Adrenal gland (tissue), 12 donors: Measurements from ENCODE around the gene UBL3. TPM values are rescaled to one million over a fixed set of nuclear protein-coding genes. Genes with fewer than 3 reads are reported as not detected.

Source experiments
- DNase-seq, 7 donors: peaks; one replicate each; pipeline ENCODE4 v3.0.0-alpha.2; 2019 to 2020
- H3K27ac ChIP-seq, 5 donors: fragments of 200-600 bp; sonication (generic) in 4 of 5; 1 replicate in 3 of 5; 2 replicates in 2 of 5; pipeline versions ENCODE4 v1.5.1 to v1.8.0; 2016 to 2020; ENCODE audit warnings: mild to moderate bottlenecking in 1 of 5
- H3K27me3 ChIP-seq: fragments of 200-600 bp; 2 replicates; pipeline ENCODE4 v1.8.0; 2021
- H3K36me3 ChIP-seq, 2 donors: fragments of 200-600 bp; replicated peaks in 1 of 2; 1 replicate in 1 of 2; 2 replicates in 1 of 2; pipeline versions ENCODE4 v1.5.1 to v1.8.0; 2018 to 2022
- H3K4me1 ChIP-seq, 2 donors: fragments of 200-600 bp; replicated peaks in 1 of 2; 1 replicate in 1 of 2; 2 replicates in 1 of 2; pipeline versions ENCODE4 v1.5.1 to v1.8.0; 2018 to 2021
- H3K4me3 ChIP-seq, 4 donors: fragments of 200-600 bp; sonication (generic) in 3 of 4; one replicate each; pipeline ENCODE4 v1.5.1; 2016 to 2018
- H3K9me3 ChIP-seq, 3 donors: fragments of 200-600 bp; sonication (generic) in 1 of 3; replicated peaks in 1 of 3; 1 replicate in 2 of 3; 2 replicates in 1 of 3; pipeline versions ENCODE4 v1.5.1 to v1.8.0; 2016 to 2021
- CTCF ChIP-seq, 6 experiments: fragments of 450-650 bp in 4 of 6; fragments of 200-600 bp in 2 of 6; sonication (generic) in 1 of 6; IDR thresholded peaks; 1 replicate in 5 of 6; 2 replicates in 1 of 6; pipeline versions ENCODE4 v1.5.1 to v1.8.0; 2016 to 2021; ENCODE audit warnings: antibody characterized with exemption in 6 of 6, mild to moderate bottlenecking in 2 of 6, moderate library complexity in 1 of 6
- POLR2A ChIP-seq, 2 donors: fragments of 450-650 bp; IDR thresholded peaks; one replicate each; pipeline ENCODE4 v1.6.1; 2017; ENCODE audit warnings: antibody characterized with exemption in 2 of 2, mild to moderate bottlenecking in 2 of 2, moderate library complexity in 1 of 2
- WGBS, 4 donors: extraction: QIAGEN DNeasy Blood & Tissue Kit in 2 of 4; methylation state at CpG; one replicate each; pipeline versions ENCODE4 v1.1.5 to v1.1.7; 2013 to 2017; 5-methylcytosine and 5-hydroxymethylcytosine counted together
- intact Hi-C, 2 donors: fragments of 100-400 bp; cut with DNase I; formaldehyde crosslinking; loops; one replicate each; pipeline versions ENCODE4 v1.14.1 to v1.15.0; 2022 to 2023
- polyA plus RNA-seq, 3 donors: library from polyadenylated mRNA; stranded (reverse); fragments of 200-250 nt in 2 of 3; fragments of 350-450 nt in 1 of 3; fragmentation: Illumina TruSeq in 1 of 3; extraction: RNeasy Lipid Tissue Mini Kit (QIAGEN cat#74804) in 1 of 3; gene quantifications; one replicate each; pipeline ENCODE4 v1.2.3, GENCODE V29; 2013 to 2014
- total RNA-seq, 9 donors: library from RNA; depleted of rRNA in 4 of 9; stranded (reverse); fragments of >200 nt in 4 of 9; fragments of 120-200 nt in 1 of 9; fragmentation: NEBNext Ultra II Directional in 1 of 9; extraction: Animal tissue kit (Norgen Biotek cat#: 25700) in 1 of 9; gene quantifications; one replicate each; pipeline versions ENCODE4 v1.1.0 to v1.2.4, GENCODE V29; 2013 to 2023
- donor health status: healthy with polysubstance abuse.
- donor health status: Bipolar disorder and iron deficiency.
- donor health status: DM: yes; HTN: yes; CAD: no.
- donor health status: DM: no; HTN: no; CAD: no.
- donor health status: DM: no; HTN: no; CAD: no.
- donor health status: DM: yes; HTN: yes; CAD: no.

Gene UBL3
- total and polyA plus RNA-seq, 12 donors: 7.7 to 41.5 (median 24.3) TPM

- no peak for TF ChIP-seq POLR2A (IDR thresholded peaks at IDR 0.05)
- TF ChIP-seq CTCF (IDR thresholded peaks at IDR 0.05): no peak
- 68 to 85% (median 82%) methylated on average over 10 of the region's 10 CpGs for WGBS, 4 donors
- DNase-seq: peak in 1 of 7 donors; percentile 55
Observed at GRCh38 chr13:29892151-29892550, 41.7 kb upstream of the UBL3 start.

GRCh38 chr13:29889111-29889510, 38.7 kb upstream of the UBL3 start:
- WGBS, 4 donors: 98 to 100% (median 99%) methylated on average over 3 of the region's 3 CpGs

More at GRCh38 chr13:29892151-29892550, 41.7 kb upstream of the UBL3 start:
- Histone ChIP-seq H3K4me3 (no peak overlapping the region), H3K27ac (no peak overlapping the region), H3K4me1 (no peaks in the 10 kb centered on the region), H3K9me3 (no peaks in the 10 kb centered on the region), H3K36me3 (no peaks in the 10 kb centered on the region), H3K27me3 (no peaks in the 10 kb centered on the region)
- intact Hi-C loops: no loop called here

GRCh38 chr13:29888306-29888705, 37.9 kb upstream of the UBL3 start:
- no peak overlapping the region for H3K27ac ChIP-seq
- TF ChIP-seq POLR2A (IDR thresholded peaks at IDR 0.05) (no peak), CTCF (IDR thresholded peaks at IDR 0.05) (no peak)
- H3K36me3 ChIP-seq: no peaks in the 10 kb centered on the region
- DNase-seq: no peak
- intact Hi-C loops: no loop called here
- H3K4me1 ChIP-seq: no peaks in the 10 kb centered on the region
- H3K4me3 ChIP-seq: no peak overlapping the region
- H3K27me3 ChIP-seq: no peaks in the 10 kb centered on the region
- 59 to 65% (median 63%) methylated on average over 3 to 4 of the region's 4 CpGs for WGBS, 4 donors
- H3K9me3 ChIP-seq: no peaks in the 10 kb centered on the region

More at GRCh38 chr13:29889111-29889510, 38.7 kb upstream of the UBL3 start:
- Histone ChIP-seq H3K9me3 (no peaks in the 10 kb centered on the region), H3K4me1 (no peaks in the 10 kb centered on the region), H3K27ac (no peak overlapping the region), H3K4me3 (no peak overlapping the region), H3K36me3 (no peaks in the 10 kb centered on the region), H3K27me3 (no peaks in the 10 kb centered on the region)
- TF ChIP-seq POLR2A (IDR thresholded peaks at IDR 0.05): no peak
- TF ChIP-seq CTCF (IDR thresholded peaks at IDR 0.05): no peak
- intact Hi-C loops: no loop called here
- DNase-seq: no peak

- no peak for TF ChIP-seq POLR2A (IDR thresholded peaks at IDR 0.05)
- no peak for TF ChIP-seq CTCF (IDR thresholded peaks at IDR 0.05)
- WGBS, 4 donors: 73 to 81% (median 78%) methylated on average over 5 of the region's 5 CpGs
- Histone ChIP-seq H3K27me3 (no peaks in the 10 kb centered on the region), H3K4me3 (no peak overlapping the region), H3K9me3 (no peaks in the 10 kb centered on the region), H3K4me1 (no peaks in the 10 kb centered on the region), H3K27ac (no peak overlapping the region), H3K36me3 (no peaks in the 10 kb centered on the region)
- no peak for DNase-seq
- intact Hi-C loops: no loop called here
Observed at GRCh38 chr13:29887686-29888085, 37.3 kb upstream of the UBL3 start.
